SK-N-SH (cell line): ENCODE results near the gene CC2D2B.

ENCODE experiments used
- CTCF ChIP-seq: fragments of 200-600 bp; sonication (generic); IDR thresholded peaks from 2 replicates; pipeline ENCODE4 v1.6.1; 2017; ENCODE audit warnings: antibody characterized with exemption, mild to moderate bottlenecking, moderate library complexity
- ELF1 ChIP-seq: IDR thresholded peaks from 2 replicates; pipeline ENCODE4 v1.4.0; 2012
- EZH2phosphoT487 ChIP-seq: fragments of 200-600 bp; sonication (generic); IDR thresholded peaks from 2 replicates; pipeline ENCODE4 v1.6.1; 2017; ENCODE audit warnings: low read depth, mixed run types, mild to moderate bottlenecking, antibody characterized with exemption, moderate library complexity, borderline replicate concordance
- PBX3 ChIP-seq: IDR thresholded peaks from 2 replicates; pipeline ENCODE4; 2012
- POLR2AphosphoS5 ChIP-seq: IDR thresholded peaks from 2 replicates; pipeline ENCODE4 v1.6.1; 2012; ENCODE audit warnings: low read depth, low read length
- USF2 ChIP-seq: fragments of 150-350 bp; IDR thresholded peaks from 2 replicates; pipeline ENCODE4 v1.6.1; 2017; ENCODE audit warnings: antibody characterized with exemption, low read length, low read depth, borderline replicate concordance
- YY1 ChIP-seq: IDR thresholded peaks from 2 replicates; pipeline ENCODE4 v1.4.0; 2012; ENCODE audit warnings: low read depth, mild to moderate bottlenecking

GRCh38 chr10:96043033-96043892 lies 135.5 kb downstream of the CC2D2B start, which contains the start of gene CCNJ:
- TF ChIP-seq USF2 (no peak), CTCF (no peak), PBX3 (peak; percentile 17; the same call in 1 of the 2 replicates), ELF1 (no peak), YY1 (peak; percentile 47; the same call in 1 of the 2 replicates), EZH2phosphoT487 (no peak), POLR2AphosphoS5 (peak; percentile 78; the same call in 1 of the 2 replicates)
